PC-9 (cell line): ENCODE data around the gene CBLB. TPM values are rescaled to one million over a fixed set of nuclear protein-coding genes. Genes with fewer than 3 reads are reported as not detected.
A peak's percentile ranks its signal among the peaks of the same experiment; 100 is the strongest.

Source experiments
- BruUV-seq: library from RNA; stranded (reverse); fragments of 400-500 nt; replicated peaks from 2 replicates; lab custom pipeline; 2021; lab: Mats Ljungman, UMichigan
- CTCF ChIA-PET: fragments of 300-600 bp; sonication (Branson Sonifier 250); formaldehyde crosslinking; loops from one replicate; lab custom pipeline; 2022; ENCODE audit warnings: antibody characterized with exemption; lab: Charles Lee
- POLR2A ChIA-PET: fragments of 300-600 bp; sonication (Branson Sonifier 250); formaldehyde crosslinking; loops from one replicate; lab custom pipeline; 2022; ENCODE audit warnings: antibody characterized with exemption; ENCODE audit not compliant: unreplicated experiment; lab: Charles Lee
- DNase-seq, 2 experiments: peaks; one replicate each; pipeline versions ENCODE4 v3.0.0 to v3.0.0-alpha.2; 2015 to 2022; ENCODE audit warnings: mixed read lengths in 1 of 2
- H2AFZ ChIP-seq: fragments of 200-600 bp; sonication (generic); 2 replicates; pipeline ENCODE4 v1.8.1; 2017; ENCODE audit warnings: antibody characterized with exemption
- H3F3A ChIP-seq: fragments of 200-600 bp; sonication (generic); 2 replicates; pipeline ENCODE4 v1.8.1; 2017; ENCODE audit warnings: antibody characterized with exemption, mild to moderate bottlenecking, low read depth; ENCODE audit not compliant: insufficient read depth
- H3K27ac ChIP-seq: fragments of 200-600 bp; sonication (generic); 2 replicates; pipeline ENCODE4 v1.6.1; 2016; ENCODE audit warnings: mixed run types
- H3K27me3 ChIP-seq: fragments of 200-600 bp; sonication (generic); 2 replicates; pipeline ENCODE4 v1.6.1; 2016; ENCODE audit warnings: low read depth, mixed run types; ENCODE audit not compliant: insufficient read depth
- H3K36me3 ChIP-seq: fragments of 200-600 bp; sonication (generic); 2 replicates; pipeline ENCODE4 v1.6.1; 2016; ENCODE audit warnings: low read depth, mixed run types
- H3K4me1 ChIP-seq: fragments of 200-600 bp; sonication (generic); replicated peaks from 2 replicates; pipeline ENCODE4 v1.6.1; 2016; ENCODE audit warnings: mixed run types; ENCODE audit not compliant: insufficient read depth
- H3K4me2 ChIP-seq: fragments of 200-600 bp; sonication (generic); 2 replicates; pipeline ENCODE4 v1.6.1; 2017; ENCODE audit warnings: mixed run types
- H3K4me3 ChIP-seq: fragments of 200-600 bp; sonication (generic); 2 replicates; pipeline ENCODE4 v1.6.1; 2016; ENCODE audit warnings: mixed run types
- H3K79me2 ChIP-seq: fragments of 200-600 bp; sonication (generic); 2 replicates; pipeline ENCODE4 v1.6.1; 2017; ENCODE audit warnings: low read depth, mixed run types
- H3K9me2 ChIP-seq: fragments of 200-600 bp; sonication (generic); 2 replicates; pipeline ENCODE4 v1.8.1; 2017; ENCODE audit warnings: mild to moderate bottlenecking; ENCODE audit not compliant: insufficient read depth
- H3K9me3 ChIP-seq: fragments of 200-600 bp; sonication (generic); 2 replicates; pipeline ENCODE4 v1.8.1; 2016; ENCODE audit warnings: low read depth; ENCODE audit not compliant: insufficient read depth
- H4K20me1 ChIP-seq: fragments of 200-600 bp; sonication (generic); 2 replicates; pipeline ENCODE4 v1.8.1; 2017; ENCODE audit not compliant: insufficient read depth
- EZH2 ChIP-seq: fragments of 200-600 bp; sonication (generic); IDR thresholded peaks from 2 replicates; pipeline ENCODE4 v1.8.0; 2017; ENCODE audit warnings: antibody characterized with exemption, low read depth
- intact Hi-C: fragments of 100-400 bp; cut with micrococcal nuclease; formaldehyde crosslinking; loops from one replicate; pipeline ENCODE4 v1.10.0; 2022; ENCODE audit not compliant: unreplicated experiment
- total RNA-seq: library from RNA; stranded (reverse); gene quantifications from 2 replicates; pipeline ENCODE4 v1.2.3, GENCODE V29; 2021
- TF ChIP-seq, protein P1 (sequence below): fragments of 200-600 bp; sonication (generic); conservative IDR thresholded peaks from 2 replicates; pipeline ENCODE4 v1.6.1; 2017; ENCODE audit warnings: mixed run types, antibody characterized with exemption, mild to moderate bottlenecking, moderate library complexity

CBLB gene
- total RNA-seq, 1 experiment from 2014 or later: 44.0 TPM

GRCh38 chr3:105906345-105906744, 37.5 kb upstream of the CBLB start:
- intact Hi-C loops: no loop called here
- H3K4me2 ChIP-seq: no peak overlapping the region
- CTCF ChIA-PET: no interaction called here

GRCh38 chr3:105905328-105905727, 36.5 kb upstream of the CBLB start:
- TF ChIP-seq EZH2: no peak
- TF ChIP-seq, protein P1, sequence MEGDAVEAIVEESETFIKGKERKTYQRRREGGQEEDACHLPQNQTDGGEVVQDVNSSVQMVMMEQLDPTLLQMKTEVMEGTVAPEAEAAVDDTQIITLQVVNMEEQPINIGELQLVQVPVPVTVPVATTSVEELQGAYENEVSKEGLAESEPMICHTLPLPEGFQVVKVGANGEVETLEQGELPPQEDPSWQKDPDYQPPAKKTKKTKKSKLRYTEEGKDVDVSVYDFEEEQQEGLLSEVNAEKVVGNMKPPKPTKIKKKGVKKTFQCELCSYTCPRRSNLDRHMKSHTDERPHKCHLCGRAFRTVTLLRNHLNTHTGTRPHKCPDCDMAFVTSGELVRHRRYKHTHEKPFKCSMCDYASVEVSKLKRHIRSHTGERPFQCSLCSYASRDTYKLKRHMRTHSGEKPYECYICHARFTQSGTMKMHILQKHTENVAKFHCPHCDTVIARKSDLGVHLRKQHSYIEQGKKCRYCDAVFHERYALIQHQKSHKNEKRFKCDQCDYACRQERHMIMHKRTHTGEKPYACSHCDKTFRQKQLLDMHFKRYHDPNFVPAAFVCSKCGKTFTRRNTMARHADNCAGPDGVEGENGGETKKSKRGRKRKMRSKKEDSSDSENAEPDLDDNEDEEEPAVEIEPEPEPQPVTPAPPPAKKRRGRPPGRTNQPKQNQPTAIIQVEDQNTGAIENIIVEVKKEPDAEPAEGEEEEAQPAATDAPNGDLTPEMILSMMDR: no peak
- intact Hi-C loops: no loop called here
- Histone ChIP-seq H3K9me2 (no peaks in the 10 kb centered on the region), H3K36me3 (no peaks in the 10 kb centered on the region), H3K9me3 (no peaks in the 10 kb centered on the region), H4K20me1 (no peaks in the 10 kb centered on the region), H3K4me1 (peaks cover 12% of the 10 kb centered on the region), H3K79me2 (no peaks in the 10 kb centered on the region), H3K27me3 (no peaks in the 10 kb centered on the region), H3K4me3 (no peak overlapping the region), H3K4me2 (no peak overlapping the region), H2AFZ (no peak overlapping the region), H3F3A (no peaks in the 10 kb centered on the region), H3K27ac (no peak overlapping the region)
- ChIA-PET CTCF (no interaction called here), POLR2A (no interaction called here)
- no peak for DNase-seq
- no TSS peak for BruUV-seq

More at GRCh38 chr3:105906345-105906744, 37.5 kb upstream of the CBLB start:
- Histone ChIP-seq H3K9me3 (no peaks in the 10 kb centered on the region), H4K20me1 (no peaks in the 10 kb centered on the region), H3K27ac (no peak overlapping the region), H3K79me2 (no peaks in the 10 kb centered on the region), H3K36me3 (no peaks in the 10 kb centered on the region), H3K9me2 (no peaks in the 10 kb centered on the region), H3K27me3 (no peaks in the 10 kb centered on the region), H2AFZ (no peak overlapping the region), H3F3A (no peaks in the 10 kb centered on the region), H3K4me3 (no peak overlapping the region), H3K4me1 (peaks cover 12% of the 10 kb centered on the region)
- POLR2A ChIA-PET: no interaction called here
- TF ChIP-seq, protein P1: no peak
- no peak for TF ChIP-seq EZH2
- no peak for DNase-seq
- BruUV-seq: no TSS peak

DNA sequence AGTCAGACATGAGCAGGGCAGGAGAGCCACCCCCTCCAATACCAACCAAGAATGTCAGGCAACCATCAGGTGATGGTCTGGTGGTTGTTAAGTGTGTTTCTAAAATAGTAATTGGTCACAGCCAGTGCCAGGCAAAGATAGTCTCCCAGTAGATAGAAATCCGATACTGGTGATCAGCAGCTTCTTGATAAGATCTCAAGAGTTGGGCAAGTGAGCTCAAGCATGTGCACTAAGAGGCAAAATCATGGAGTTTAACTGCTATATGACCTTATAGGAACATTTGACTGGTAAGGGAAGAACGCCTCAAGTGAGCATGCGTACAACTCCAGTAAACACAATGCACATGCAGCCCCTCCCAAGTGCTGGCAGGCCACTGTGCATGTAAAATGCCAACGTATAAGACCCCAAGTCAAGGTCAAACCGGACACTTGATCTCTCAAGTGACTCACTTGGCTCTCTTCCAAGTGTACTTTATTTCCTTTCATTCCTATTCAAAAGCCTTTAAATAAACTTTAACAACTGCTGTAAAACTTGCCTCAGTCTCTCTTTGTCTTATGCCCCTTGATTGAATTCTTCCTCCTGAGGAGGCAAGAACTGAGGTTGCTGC, 36.0 kb upstream of the CBLB start:
- Histone ChIP-seq H4K20me1 (no peaks in the 10 kb centered on the region), H3K27me3 (no peaks in the 10 kb centered on the region), H3K27ac (no peak overlapping the region), H3K9me2 (no peaks in the 10 kb centered on the region), H3K4me3 (no peak overlapping the region), H3K4me1 (peaks cover 17% of the 10 kb centered on the region), H3K9me3 (no peaks in the 10 kb centered on the region), H3K79me2 (no peaks in the 10 kb centered on the region), H3K36me3 (no peaks in the 10 kb centered on the region), H2AFZ (no peak overlapping the region), H3F3A (no peaks in the 10 kb centered on the region), H3K4me2 (no peak overlapping the region)
- ChIA-PET CTCF (no interaction called here), POLR2A (no interaction called here)
- BruUV-seq: no TSS peak
- TF ChIP-seq, protein P1: no peak
- no peak for TF ChIP-seq EZH2
- DNase-seq: peak; percentile 10 to 58
- intact Hi-C loops: no loop called here
